Skeletal muscle cell (primary cell): ENCODE measurements around the gene ESPNL.
A peak's percentile ranks its signal among the peaks of the same experiment; 100 is the strongest.

Experiments
- DNase-seq: peaks from one replicate; pipeline ENCODE4 v3.0.0-alpha.2; 2010; ENCODE audit warnings: low read depth
- H3K4me3 ChIP-seq: 2 replicates; pipeline ENCODE4 v1.5.1; 2011; ENCODE audit warnings: low read depth, mild to moderate bottlenecking, control low read depth, low read length, moderate library complexity

The ESPNL gene

DNA sequence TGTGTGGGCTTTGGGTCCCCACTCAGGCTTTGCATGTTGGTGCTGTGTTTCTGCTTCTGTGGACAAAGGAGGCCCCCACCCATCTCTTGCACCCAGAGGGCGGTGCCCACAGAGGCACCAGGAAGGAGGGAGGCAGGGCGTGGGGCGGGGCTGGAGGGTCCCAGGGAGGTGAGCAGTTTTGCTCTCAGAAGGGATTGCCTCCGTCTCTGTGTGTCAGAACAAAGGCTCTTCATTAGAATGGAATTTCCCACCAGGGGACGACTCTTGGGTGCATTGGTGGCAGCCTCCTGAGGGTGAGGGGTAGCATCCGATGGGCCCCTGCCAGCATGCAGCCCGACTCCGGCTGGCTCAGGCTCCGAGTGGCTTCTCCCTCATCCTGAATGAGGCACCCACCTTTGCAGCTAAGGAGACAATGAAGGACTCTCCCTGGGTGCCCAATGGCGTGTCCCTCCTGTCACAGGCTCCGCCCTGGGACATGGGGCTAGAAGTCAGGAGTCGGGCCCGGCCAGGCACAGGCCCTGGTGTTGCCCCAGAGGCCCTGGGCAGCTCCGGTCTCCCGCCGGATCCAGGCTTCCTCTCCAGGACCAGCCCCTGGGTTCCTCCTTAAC is 51.6 kb downstream of the ESPNL start:
- no peak overlapping the region for H3K4me3 ChIP-seq
- no peak for DNase-seq

DNA sequence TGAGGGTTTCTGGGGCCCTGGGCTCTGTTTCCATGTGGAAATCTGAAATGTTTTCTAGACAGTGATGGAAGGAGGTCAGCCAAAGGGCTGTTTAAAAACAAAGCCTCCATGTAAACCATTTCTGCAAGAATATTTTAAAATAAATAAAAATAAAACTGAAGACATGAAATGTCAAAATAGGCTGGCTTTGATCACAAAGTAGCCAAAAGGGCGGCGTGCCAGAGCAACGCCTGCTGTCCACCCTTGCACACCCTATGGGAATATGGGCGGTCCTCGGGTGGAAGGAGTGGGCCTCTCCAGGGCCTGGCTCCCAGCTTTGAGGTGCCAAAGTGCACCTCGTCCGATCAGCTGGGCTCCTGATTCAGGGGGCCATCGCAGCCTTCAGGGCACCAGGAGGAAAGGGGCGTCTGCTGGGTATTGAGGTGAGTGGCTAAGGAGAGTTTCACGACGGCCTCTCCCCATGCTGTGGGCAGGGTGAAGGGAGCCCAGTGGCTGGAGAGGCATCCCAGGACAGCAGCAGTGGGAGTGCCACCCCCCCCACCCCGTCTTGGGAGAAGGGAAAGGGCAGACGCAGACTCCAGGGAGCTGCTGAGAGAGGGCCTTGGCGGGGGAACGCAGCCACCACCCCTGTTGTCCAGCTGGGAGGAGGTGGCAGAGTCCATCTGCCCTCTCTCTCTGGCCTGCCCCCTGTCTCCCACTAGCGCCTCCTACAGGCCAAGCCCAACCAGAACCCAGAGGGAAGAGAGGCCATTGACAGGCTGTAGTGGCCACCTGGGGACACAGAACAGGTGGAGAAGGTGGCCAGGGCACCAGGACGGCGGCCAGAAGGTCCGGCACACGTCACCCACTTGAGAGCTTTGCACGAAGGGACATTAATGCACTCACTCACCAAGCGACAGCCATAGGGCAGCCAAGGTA is 52.9 kb downstream of the ESPNL start:
- no peak for DNase-seq
- no peak overlapping the region for H3K4me3 ChIP-seq

DNA sequence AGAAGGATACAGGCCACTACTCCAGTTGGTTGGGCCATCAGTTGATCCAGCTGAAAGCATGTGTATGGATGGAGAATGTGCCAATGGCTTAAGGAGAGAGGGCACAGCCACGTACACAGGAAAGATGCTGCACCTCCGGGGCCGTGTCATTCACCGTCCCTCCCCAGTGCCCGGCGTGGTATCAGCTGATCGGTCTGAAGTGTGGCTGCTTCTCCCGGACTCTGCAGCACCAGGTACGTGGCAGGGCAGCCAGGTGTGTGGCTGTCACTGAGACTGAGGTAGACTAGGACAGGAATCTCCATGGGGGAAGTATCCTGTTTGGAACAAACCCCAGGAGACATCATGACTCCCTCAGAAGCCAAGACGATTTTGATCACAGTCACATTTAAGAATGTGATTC is 54.4 kb downstream of the ESPNL start:
- no peak overlapping the region for H3K4me3 ChIP-seq
- DNase-seq: no peak

DNA sequence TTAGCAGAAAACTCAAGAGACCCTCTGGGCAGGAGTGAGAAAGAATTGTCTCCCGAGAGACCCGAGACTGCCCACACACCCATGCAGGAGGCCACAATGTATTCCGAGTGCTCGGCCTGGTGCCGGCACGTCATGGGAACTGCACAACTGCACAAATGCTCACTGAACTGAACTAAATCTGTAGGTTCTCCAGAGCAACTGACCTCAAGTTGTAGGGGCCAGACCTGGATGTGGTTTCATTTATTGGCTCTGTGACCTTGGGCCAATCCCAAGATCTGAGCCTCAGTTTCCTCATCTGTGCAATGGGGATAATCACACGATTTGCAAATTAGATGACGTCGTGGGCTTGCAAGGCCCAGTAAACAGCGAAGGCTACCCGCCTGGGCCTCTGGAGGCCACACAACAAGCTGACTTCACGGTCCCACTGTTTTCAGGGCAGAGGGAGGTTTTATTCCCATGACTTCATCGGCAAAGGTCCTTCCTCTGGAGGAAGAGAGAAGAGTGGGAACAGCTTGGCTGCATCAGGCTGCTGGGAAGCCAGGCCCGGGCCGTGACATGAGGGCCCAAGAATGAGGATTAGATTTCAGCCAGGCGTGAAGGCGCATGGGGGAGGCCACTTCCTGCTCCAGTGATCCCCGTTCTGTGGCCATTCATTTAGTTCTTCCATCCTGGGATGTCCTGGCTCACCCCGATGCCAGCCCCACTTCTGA is 55.1 kb downstream of the ESPNL start:
- DNase-seq: peak; percentile 80
- H3K4me3 ChIP-seq: no peak overlapping the region

DNA sequence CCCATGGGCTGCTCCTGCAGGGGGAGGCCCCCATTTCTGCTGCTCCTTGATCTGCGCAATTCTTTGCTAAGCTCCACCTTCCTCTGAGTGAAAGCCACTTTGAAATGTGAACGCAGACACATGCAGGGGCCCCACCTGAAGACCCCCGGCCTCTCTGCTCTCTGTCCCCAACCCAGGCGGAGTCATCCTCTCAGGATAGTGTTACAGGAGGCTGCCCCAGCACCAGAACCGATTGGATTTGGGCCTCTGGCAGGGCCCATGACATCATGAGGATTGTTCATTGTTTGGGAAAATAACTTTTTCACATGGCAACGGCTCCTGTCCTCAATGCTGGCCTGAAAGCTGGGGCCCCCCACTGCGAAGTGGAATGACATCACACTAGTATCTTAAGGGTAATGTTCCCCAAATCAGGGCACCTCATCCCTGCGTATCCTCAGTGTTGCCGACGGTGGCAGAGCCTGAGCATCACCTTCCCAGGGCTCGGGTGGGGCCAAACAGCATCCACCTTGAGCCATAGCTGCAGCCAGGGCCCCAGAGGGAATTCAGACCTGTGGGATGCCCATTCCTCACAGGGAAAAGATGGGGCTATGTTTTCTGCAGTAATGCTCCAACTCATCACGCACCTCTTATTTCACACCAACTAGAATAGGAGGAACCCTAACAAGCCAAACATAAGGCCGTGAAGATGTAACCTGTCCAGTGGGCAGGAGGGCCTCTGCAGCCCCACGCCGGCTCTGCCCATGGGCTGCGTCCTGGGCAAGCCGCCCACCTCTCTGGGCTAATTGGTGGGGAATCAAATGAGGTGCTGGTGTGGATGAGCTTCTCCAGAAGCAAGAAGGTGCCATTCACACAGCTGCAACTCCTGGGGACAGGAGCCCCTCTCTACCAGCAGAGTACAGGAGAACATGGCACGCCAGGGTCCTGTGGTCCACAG is 55.9 kb downstream of the ESPNL start:
- no peak for DNase-seq

GRCh38 chr2:238157506-238158017 is 57.4 kb downstream of the ESPNL start:
- no peak overlapping the region for H3K4me3 ChIP-seq
- DNase-seq: no peak

More for the DNA sequence above, 55.9 kb downstream of the ESPNL start:
- H3K4me3 ChIP-seq: no peak overlapping the region

- H3K4me3 ChIP-seq: peak overlapping the region; percentile 26
- DNase-seq: no peak
Observed at GRCh38 chr2:238158018-238158508, 57.9 kb downstream of the ESPNL start.

- DNase-seq: no peak
- H3K4me3 ChIP-seq: peak within 1 kb of the TSS; percentile 48
Observed at GRCh38 chr2:238158509-238159070, 58.5 kb downstream of the ESPNL start, which contains the start of gene ERFE. TSS of gene ERFE (plus strand) at chr2:238158970. CDS start at chr2:238159008, 38 bp downstream.

GRCh38 chr2:238159071-238159539 is 59.0 kb downstream of the ESPNL start:
- no peak for DNase-seq
- H3K4me3 ChIP-seq: peak overlapping the region; percentile 48

GRCh38 chr2:238159661-238160205 is 59.6 kb downstream of the ESPNL start:
- no peak for DNase-seq
- H3K4me3 ChIP-seq: peak overlapping the region; percentile 48

- DNase-seq: no peak
- H3K4me3 ChIP-seq: no peak overlapping the region
Observed at GRCh38 chr2:238160206-238161129, 60.3 kb downstream of the ESPNL start.

- no peak for DNase-seq
- H3K4me3 ChIP-seq: no peak overlapping the region
Observed at GRCh38 chr2:238161291-238162051, 61.3 kb downstream of the ESPNL start.

GRCh38 chr2:238162251-238162845 is 62.2 kb downstream of the ESPNL start:
- no peak for DNase-seq
- H3K4me3 ChIP-seq: no peak overlapping the region

DNA sequence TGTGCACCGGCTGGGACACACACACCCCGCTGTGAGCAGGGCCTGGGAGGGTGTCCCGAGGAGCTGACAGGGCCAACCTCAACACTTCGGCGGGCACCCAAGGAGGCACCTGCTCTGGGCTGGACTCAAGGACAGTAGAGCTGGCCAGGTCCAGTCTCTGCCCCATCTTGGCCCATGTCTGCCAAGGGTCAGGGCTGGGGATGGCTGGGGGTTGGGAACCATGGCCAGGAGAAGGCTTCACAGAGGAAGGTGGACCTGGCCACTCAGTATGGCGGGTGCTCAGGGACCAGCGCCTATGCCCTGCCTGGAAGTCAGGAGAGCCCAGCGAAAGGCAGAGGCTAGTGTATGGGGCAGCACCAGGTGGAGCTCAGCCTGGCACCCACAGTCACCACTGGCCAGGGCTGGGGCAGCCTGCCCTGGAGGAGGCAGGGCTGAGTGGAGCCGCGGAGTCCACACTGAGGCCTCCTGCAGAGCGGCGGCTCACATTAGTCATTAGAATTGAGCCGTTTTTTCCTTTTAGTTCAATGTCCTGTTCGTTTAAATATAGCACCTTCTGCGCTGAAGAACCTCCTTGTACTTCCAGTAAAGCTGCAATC is 62.8 kb downstream of the ESPNL start:
- H3K4me3 ChIP-seq: peak overlapping the region; percentile 30
- no peak for DNase-seq

- H3K4me3 ChIP-seq: peak overlapping the region; percentile 30
- no peak for DNase-seq
Observed at GRCh38 chr2:238163481-238164198, 63.5 kb downstream of the ESPNL start.
